ENCODE data around the gene LIMA1.
"Not testable (repeated sequence)": the region's sequence is repeated elsewhere in the genome, so short reads cannot be mapped to it uniquely, and the experiment has no call there.

Gene LIMA1

DNA sequence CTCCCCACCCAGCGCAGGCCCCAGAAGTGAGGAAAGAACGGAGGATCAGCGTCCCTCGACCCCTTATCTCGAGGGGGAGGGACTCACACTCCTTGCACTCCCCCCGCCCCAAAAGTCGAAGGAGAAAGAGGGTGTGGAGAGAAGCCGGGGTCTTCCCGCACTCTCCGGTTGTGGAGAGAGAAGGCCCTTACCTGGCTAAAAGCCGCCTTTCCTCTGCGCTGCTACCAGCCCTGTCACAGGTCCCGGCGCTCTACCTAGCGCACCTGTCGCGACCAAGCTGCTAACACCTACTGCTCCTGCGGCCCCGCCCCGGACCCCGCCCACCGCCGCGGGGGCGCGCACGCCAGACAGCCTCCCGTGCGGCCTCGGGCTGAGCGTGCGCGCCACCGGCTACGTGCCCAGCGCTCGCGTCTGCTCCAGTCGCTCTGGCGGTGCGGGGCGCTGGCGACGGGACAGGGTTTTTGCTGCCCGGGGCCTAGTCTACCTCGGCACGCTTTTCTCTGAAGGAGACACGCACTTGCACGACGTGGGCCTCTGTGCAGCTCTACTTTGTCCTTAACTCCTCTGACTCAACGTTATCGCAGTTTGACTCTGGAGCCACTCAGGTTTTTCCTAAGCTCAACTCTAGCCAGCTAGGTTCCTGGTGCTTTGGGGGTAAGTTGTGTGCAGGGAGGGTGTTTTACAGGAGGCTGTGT is at the start of gene LIMA1:
TSS of gene LIMA1 (minus strand) at position 292 of the 695 bp plus-strand sequence. CDS start 34,769 bp downstream, outside the sequence.
- peak; percentile 92 for DNase-seq

DNA sequence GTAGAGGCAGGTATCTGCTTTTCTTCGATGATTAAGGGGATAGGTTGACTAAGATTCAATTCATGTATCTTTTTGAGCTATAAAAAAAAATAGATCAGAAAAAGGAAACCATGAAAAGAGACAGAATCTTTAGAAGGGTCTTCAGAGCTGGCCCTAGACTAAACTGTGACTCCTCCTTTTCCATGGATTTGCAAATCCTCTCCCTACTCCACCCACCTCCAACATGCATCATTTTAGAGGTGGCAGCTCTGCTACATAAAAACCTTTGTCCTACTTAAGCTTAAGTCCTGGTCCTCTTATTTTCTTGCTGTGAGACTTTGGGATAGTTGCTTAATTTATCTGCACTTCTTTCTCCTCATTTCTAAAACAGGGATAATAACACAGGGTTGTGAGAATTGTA is 48.4 kb upstream of the LIMA1 start:
- no peak for DNase-seq

DNA sequence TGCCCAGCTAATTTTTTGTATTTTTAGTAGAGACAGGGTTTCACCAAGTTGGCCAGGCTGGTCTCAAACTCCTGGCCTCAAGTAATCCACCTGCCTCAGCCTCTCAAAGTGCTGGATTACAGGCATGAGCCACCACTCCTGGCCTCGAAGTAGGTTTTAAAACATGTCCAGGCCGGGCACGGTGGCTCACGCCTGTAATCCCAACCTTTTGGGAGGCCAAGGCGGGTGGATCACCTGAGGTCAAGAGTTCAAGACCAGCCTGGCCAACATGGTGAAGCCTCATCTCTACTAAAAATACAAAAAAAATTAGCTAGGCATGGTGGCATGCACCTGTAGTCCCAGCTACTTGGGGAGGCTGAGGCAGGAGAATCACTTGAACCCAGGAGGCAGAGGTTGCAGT is 45.3 kb upstream of the LIMA1 start:
- DNase-seq: not testable (repeated sequence)

DNA sequence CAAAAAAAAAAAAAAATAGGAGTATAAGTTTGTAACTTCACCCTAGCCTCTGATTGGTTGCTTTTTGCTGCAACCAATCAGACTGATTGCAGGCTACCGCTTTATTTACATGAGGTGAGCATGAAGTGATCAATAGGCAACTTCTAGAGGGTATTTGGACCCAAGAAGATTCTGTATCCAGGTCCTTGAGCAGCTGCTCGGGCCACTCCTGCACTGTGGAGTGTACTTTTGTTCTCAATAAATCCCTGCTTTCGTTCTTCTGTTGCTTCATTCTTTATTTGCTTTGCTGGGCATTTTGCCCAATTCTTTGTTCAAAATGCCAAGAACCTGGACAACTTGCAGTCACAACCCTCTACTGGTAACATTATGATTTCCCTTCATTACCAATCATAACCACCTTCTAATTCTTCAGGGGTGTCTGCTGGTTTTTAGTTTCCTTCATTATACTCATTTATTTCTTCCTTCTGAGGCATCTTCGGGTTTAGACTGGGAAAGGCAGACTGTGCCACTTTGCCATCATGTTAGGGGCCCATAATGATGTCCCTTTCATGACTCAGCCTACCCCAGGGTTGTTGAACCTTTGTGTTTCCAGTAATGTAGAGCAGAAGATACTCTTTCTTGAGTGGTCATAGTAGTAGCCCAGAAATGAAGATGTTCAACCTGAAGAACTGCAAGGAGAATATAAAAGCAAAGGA is 43.4 kb upstream of the LIMA1 start:
- no peak for DNase-seq

DNA sequence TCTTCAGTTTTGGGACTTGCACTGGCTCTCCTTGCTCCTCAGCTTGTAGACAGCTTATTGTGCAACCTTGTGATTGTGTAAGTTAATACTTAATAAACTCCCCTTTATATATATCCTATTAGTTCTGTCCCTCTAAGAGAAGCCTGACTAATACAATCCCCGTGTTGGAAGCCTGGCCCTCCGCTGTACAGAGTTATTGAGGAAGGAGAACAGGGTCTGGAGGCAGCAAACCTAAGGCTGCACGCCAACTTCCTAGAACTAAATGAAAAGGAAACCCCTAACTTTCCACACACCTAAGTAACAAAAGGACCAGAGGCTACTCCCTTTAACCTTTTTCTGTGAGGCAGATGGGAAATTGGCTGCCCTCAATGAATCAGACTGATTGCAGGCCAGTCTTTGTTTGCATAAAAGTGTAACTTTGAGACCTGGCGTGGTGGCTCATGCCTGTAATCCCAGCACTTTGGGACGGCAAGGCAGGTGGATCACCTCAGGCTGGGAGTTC is 42.6 kb upstream of the LIMA1 start:
- DNase-seq: no peak

DNA sequence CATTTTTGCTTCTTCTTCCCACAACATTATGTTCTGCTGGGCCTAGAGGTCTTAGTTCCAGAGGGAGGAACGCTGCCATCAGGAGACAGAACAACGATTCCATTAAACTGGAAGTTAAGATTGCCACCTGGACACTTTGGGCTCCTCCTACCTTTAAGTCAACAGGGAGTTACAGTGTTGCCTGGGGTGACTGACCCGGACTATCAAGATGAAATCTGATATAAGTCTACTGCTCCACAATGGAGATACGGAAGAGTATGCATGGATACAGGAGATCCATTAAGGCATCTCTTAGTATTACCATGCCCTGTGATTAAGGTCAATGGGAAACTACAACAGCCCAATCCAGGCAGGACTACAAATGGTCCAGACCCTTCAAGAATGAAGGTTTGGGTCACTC is 41.5 kb upstream of the LIMA1 start:
- not testable (repeated sequence) for DNase-seq

DNA sequence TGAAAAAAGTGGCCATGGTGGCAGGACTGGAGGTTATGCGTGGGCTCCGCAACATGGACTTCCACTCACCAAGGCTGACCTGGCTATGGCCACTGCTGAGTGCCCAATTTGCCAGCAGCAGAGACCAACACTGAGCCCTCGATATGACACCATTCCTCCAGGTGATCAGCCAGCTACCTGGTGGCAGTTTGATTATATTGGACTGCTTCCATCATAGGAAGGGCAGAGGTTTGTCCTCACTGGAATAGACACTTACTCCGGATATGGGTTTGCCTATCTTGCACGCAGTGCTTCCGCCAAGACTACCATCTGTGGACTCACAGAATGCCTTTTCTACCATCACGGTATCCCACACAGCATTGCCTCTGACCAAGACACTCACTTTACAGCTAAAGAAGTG is 40.8 kb upstream of the LIMA1 start:
- not testable (repeated sequence) for DNase-seq

DNA sequence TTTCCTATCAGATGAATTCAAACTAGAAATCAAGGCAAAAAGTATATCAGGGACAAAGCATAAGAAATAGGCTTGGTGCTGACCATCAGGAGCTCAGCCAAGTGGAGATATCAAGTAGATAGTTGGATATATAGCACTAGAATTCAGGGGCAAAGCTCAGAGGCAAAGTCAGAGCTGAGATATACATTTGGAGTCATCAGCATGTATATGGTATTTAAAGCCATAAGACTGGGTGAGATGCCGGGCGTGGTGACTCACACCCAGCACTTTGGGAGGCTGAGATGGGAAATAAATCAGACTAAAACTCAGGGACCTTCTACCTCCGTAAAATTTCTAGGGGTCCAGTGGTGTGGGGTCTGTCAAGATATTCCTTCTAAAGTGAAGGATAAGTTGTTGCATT is 38.9 kb upstream of the LIMA1 start:
- DNase-seq: no peak

DNA sequence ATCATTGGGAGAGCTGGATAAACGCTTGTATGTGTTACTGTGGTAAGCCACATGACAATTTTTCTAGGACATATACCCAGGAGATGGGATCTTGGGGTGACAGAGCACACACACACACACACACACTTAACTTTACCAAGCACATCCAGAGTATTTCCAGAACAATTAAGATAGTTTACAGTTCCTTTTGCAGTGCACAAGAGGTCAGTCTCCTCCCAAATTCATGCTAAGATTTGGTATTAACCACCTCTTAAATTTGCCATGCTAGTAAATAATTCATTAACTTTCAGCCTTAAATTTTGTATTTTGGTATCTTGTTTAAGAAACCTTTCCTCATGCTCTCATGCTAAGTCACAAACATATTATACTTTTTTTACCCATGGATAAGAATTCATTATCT is 33.9 kb upstream of the LIMA1 start:
- no peak for DNase-seq

DNA sequence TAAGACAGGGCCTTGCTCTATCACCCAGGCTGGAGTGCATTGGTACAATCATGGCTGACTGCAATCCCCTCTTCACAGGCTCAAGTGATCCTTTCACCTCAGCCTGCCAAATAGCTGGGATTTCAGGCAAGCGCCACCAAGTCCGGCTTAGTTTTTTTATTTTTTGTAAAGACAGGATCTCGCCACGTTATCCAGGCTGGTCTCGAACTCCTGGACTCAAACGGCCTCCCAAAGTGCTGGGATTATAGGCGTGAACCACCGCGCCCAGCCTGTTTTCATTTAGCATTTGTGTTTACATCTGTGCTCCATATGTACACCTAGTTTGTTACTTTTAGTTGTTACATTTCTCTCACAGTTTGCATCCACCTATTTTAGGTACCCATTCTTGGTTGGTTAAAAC is 32.5 kb upstream of the LIMA1 start:
- no peak for DNase-seq

DNA sequence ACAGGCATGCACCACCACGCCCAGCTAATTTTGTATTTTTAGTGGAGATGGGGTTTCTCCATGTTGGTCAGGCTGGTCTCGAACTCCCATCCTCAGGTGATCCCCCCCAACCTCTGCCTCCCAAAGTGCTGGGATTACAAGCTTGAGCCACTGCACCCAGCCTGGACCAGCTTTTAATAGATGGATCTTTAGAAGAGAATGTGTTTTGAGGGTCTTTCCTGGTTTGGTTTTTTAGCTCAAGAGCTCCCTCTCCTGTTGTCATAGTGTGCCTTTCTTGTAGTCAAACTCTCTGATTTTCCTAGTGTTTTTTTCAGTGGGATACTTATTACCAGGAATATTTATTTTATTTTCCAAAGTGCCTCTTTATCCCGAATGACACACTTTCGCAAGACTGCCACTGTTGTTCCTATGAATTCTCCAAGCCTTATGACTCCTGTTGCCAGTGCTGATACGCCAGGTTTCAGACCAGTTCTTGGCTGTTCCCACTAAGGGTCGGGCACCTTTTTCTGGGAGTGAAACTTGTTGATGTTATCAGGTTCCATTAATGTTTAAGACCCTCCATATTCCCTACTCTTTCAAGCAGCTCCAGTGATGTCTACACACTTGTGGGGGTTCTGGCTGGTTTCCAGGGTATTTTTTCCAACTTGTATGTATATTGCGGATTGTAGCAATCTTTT is 31.5 kb upstream of the LIMA1 start:
- DNase-seq: peak; percentile 55

DNA sequence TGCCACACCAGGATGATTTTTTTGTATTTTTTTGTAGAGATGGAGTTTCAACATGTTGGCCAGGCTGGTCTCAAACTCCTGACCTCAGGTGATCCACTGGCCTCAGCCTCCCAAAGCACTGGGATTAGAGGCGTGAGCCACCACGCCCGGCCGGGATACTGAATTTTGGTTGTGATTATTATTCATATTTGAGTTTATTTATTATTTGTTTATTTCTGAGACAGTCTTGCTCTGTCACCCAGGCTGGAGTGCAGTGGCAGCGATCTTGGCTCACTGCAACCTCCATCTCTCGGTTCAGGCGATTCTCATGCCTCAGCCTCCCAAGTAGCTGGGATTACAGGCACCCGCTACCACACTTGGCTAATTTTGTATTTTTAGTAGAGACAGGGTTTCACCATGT is 30.7 kb upstream of the LIMA1 start:
- DNase-seq: not testable (repeated sequence)

DNA sequence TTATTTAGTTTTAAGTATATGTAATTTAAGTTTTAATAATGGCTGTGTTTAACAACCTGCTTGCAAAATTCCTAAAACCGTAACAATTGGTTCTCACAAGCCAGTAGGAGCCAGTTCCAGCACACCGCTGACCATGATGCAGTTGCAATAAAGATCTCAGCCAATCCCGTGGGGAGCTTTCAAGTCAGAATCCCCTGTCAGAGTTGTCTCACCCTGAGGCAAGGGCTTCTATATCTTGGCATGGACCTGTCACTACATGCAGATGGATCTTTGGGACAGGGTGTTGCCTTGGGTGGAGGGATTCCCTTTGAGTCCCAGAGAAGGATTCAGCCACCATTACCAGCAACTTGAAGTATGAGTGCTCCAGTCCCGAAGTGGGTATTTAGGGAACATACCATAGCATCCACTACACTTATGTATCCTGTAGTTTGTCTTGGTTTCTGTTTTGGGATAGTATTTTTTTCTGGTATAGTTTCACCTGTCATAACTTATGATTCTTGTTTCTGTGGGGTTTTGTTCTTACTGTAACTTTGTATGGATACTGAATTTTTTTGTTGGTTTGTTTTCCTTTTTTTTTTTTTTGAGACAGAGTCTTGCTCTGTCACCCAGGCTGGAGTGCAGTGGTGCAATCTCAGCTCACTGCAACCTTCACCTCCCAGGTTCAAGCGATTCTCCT is 30.1 kb upstream of the LIMA1 start:
- no peak for DNase-seq

DNA sequence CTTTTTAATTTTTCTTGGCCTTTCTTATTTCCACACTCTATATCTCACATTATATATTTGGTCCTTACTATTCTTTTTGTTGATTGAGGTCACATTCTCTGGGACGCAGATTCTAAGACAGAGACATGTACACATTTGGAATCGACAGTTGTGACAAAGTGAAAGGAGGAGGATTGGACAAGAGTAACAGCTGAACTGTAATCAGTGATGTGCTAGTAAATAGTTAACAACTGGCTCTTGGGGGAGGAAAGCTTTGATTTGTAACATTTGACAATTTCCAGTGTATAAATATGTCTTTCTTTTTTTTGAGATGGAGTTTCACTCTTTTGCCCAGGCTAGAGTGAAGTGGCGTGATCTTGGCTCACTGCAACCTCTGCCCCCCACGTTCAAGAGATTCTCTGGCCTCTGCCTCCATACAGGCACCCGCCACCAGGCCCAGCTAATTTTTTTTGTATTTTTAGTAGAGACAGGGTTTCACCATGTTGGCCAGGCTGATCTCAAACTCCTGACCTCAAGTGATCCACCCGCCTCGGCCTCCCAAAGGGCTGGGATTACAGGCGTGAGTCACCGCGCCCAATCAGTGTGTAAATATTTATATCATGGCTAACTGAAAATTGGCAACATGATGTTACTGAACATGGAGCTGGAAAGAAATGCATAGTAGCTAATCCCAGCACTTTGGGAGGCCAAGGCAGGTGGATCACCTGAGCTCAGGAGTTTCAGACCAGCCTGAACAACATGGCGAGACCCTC is 28.7 kb upstream of the LIMA1 start:
- not testable (repeated sequence) for DNase-seq

DNA sequence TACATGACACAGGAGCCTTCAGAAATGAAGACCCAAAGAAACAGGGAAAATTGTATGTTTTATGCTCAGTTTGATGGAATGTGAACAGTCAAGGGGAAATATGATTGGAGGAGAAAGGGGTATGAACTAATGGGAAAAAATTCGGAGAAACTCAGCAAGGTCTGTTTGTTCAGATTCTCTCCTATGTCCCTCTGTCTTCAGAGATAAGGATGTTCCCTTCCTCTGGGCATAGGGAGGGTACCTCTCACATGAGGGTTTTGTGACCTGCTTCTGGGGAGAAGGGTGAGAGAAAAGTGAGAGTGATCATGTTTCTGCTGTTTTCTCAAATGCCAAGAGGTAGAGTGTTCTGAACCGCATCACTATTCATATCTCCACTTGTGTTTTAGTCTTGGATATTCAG is 26.6 kb upstream of the LIMA1 start:
- peak; percentile 76 for DNase-seq

DNA sequence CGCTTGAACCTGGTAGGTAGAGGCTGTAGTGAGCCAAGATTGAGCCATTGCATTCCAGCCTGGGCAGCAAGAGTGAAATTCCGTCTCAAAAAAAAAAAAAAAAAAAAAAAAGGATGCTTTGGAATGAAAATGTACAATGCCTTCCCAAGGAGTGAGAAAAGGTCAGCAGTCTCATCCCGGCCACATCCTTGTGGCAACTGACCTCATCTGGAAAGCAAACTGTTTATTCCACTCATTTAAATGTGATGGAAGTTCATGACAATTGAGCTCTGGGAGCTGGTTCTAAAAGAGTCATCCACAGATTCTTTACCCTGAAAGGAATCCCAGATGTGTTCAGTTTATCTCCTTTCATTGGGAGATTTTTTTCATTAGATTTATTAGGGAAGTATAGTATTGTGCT is 19.4 kb upstream of the LIMA1 start:
- no peak for DNase-seq

DNA sequence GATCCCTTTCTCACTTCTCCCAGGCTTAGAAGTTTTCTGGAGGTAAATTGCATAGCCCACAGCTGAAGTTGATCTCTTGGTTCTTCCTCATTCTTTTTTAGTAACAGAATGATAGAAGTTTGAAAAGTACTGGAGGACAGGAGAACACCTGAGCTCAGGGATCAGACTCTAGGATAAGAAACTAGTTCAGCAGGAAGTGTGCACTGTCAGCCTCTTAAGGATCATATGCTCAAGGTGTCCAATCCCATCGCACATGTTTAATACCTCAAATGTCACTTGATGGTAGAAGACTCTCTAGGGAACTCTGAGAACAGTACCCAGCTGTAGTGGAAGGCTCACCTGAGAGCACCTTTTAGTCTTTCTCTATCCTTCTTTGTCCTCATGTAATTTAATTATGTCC is 14.7 kb upstream of the LIMA1 start:
- no peak for DNase-seq

DNA sequence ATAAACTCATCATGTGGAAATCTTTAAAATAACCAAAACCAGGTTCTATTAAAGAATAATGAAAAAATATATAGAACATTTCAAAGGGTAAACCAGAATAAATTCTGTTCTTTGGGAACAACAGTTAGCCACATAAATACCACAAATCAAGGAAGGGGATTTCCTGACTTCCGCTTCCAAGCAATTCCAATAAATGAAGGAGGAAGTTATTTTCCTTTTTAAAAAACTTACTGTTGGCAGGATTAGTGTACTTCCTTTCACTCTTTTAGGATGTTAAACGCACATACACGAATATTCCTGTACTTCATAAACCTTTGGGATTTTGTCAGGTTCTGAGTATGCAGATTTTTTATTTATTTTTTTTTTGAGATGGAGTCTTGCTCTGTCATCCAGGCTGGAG is 13.7 kb upstream of the LIMA1 start:
- no peak for DNase-seq

DNA sequence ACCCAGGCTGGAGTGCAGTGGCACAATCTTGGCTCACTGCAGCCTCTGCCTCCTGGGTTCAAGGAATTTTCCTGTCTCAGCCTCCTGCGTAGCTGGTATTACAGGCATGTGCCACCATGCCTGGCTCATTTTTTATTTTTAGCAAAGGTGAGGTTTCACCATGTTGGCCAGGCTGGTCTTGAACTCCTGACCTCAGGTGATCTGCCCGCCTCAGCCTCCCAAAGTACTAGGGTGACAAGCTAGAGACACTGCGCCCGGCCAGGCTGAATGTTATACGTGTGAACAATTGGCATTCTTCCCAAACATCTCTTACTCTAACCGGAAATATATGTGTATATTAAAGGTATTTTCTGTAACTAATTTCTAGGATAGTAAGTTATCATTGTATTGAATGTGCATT is 13.2 kb upstream of the LIMA1 start:
- DNase-seq: no peak

DNA sequence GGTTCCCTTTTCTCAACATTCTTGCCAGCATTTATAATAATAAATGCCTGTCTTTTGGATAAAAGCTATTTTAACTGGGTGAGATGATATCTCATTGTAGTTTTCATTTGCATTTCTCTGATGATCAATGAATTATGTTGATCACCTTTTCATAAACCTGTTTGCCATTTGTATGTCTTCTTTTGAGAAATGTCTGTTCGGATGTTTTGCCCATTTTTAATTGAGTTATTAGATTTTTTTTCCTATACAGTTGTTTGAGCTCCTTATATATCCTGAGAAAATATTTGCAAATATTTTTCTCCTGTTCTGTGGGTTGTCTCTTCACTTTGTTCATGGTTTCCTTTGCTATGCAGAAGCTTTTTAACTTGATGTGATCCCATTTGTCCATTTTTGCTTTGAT is 8.1 kb upstream of the LIMA1 start:
- DNase-seq: no peak

DNA sequence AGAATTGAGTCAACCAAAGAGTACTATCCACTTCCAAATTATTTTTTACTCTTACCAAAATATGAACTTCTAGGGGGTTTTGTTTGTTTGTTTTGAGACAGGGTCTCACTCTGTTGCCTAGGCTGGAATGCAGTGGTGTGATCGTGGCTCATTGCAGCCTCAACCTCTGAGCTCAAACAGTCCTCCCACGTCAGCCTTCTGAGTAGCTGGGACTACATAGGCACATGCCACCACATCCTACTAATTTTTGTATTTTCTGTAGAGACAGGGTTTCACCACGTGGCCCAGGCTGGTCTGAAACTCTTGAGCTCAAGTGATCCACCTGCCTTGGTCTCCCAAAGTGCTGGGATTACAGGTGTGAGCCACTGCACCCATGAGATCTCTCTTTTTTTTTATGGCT is 7.4 kb upstream of the LIMA1 start:
- DNase-seq: not testable (repeated sequence)

DNA sequence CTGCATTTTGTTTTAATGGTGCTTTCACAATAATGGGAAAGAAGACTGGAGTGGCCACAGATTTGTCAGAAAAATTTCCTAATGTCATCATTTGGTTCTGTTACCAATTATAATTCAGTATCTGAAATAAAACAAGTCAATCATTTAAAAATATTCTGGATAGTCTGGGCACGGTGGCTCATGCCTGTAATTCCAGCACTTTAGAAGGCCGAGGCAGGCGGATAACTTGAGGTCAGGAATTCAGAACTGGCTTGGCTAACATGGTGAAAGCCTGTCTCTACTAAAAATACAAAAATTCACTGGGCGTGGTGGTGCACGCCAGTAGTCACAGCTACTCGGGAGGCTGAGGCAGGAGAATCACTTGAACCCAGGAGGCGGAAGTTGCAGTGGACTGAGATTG is 4.0 kb upstream of the LIMA1 start:
- DNase-seq: no peak

DNA sequence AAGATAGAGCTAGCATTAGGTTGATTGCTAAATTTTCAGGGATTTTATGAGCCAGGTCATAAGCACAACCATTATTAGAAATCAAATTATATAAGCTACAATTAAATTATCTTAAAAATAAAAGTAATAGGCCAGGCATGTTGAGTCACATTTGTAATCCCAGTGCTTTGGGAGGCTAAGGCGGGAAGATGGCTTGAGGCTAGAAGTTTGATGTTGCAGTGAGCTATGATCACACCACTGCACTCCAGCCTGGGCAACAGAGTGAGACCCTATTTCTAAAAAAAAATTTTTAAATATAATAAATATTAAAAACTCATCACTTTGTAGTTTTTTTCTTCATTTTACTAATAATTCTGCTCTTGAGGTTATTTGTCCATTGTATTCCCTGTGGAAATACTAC is 1.9 kb upstream of the LIMA1 start:
- no peak for DNase-seq
